HG02610 (cell line): ENCODE measurements around the gene ITPRID1.
"Not testable (repeated sequence)": the region's sequence is repeated elsewhere in the genome, so short reads cannot be mapped to it uniquely, and the experiment has no call there.

Experiments
- ATAC-seq: cut with Tn5 transposase; IDR thresholded peaks from one replicate; pipeline ENCODE4 v1.9.1; 2021; ENCODE audit warnings: mild to moderate bottlenecking, moderate library complexity; ENCODE audit not compliant: unreplicated experiment

The ITPRID1 gene

GRCh38 chr7:31516680-31517502 lies 3.0 kb downstream of the ITPRID1 start:
- no peak for ATAC-seq

- no peak for ATAC-seq
These were observed 3.6 kb downstream of the ITPRID1 start for GRCh38 chr7:31517513-31517912.

- ATAC-seq = no peak
These were observed 4.9 kb downstream of the ITPRID1 start for GRCh38 chr7:31518766-31519165.

- no peak for ATAC-seq
These were observed 7.6 kb downstream of the ITPRID1 start for GRCh38 chr7:31521336-31522010.

- ATAC-seq = no peak
These were observed 13.0 kb downstream of the ITPRID1 start for GRCh38 chr7:31526864-31527263.

- ATAC-seq = no peak
These were observed 15.2 kb downstream of the ITPRID1 start for GRCh38 chr7:31529103-31529502.

- ATAC-seq = not testable (repeated sequence)
These were observed 26.8 kb downstream of the ITPRID1 start for GRCh38 chr7:31540651-31541185.

- ATAC-seq = no peak
These were observed 31.7 kb downstream of the ITPRID1 start for GRCh38 chr7:31545549-31545948.

- ATAC-seq = no peak
These were observed 35.7 kb downstream of the ITPRID1 start for GRCh38 chr7:31549611-31550010.

GRCh38 chr7:31550432-31550831 lies 36.5 kb downstream of the ITPRID1 start:
- ATAC-seq = no peak

- no peak for ATAC-seq
These were observed 39.8 kb downstream of the ITPRID1 start for GRCh38 chr7:31553661-31554081.

- ATAC-seq = no peak
These were observed 48.1 kb downstream of the ITPRID1 start for GRCh38 chr7:31562002-31562401.

GRCh38 chr7:31563522-31563921 lies 49.6 kb downstream of the ITPRID1 start:
- ATAC-seq = no peak

- no peak for ATAC-seq
These were observed 50.1 kb downstream of the ITPRID1 start for GRCh38 chr7:31563951-31564350.

GRCh38 chr7:31564661-31565060 lies 50.8 kb downstream of the ITPRID1 start:
- ATAC-seq = no peak

GRCh38 chr7:31569528-31569927 lies 55.6 kb downstream of the ITPRID1 start:
- ATAC-seq = no peak

- no peak for ATAC-seq
These were observed 69.6 kb downstream of the ITPRID1 start for GRCh38 chr7:31583526-31583925.

- no peak for ATAC-seq
These were observed 70.1 kb downstream of the ITPRID1 start for GRCh38 chr7:31583942-31584341.

GRCh38 chr7:31595390-31595789 lies 81.5 kb downstream of the ITPRID1 start:
- ATAC-seq = no peak

- ATAC-seq = no peak
These were observed 88.2 kb downstream of the ITPRID1 start for GRCh38 chr7:31602041-31602625.

GRCh38 chr7:31603046-31603445 lies 89.2 kb downstream of the ITPRID1 start:
- no peak for ATAC-seq

GRCh38 chr7:31613604-31614003 lies 99.7 kb downstream of the ITPRID1 start:
- ATAC-seq = no peak
